Bladder microvascular endothelial cell (primary cell): Measurements from ENCODE around the gene SLC25A26. TPM values are rescaled to one million over a fixed set of nuclear protein-coding genes. Genes with fewer than 3 reads are reported as not detected.

Experiments
- total RNA-seq: library from RNA; depleted of rRNA; stranded (reverse); fragments of >200 nt; gene quantifications from 2 replicates; pipeline ENCODE4 v1.2.3, GENCODE V29; 2014

Gene SLC25A26, protein sequence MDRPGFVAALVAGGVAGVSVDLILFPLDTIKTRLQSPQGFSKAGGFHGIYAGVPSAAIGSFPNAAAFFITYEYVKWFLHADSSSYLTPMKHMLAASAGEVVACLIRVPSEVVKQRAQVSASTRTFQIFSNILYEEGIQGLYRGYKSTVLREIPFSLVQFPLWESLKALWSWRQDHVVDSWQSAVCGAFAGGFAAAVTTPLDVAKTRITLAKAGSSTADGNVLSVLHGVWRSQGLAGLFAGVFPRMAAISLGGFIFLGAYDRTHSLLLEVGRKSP
- 12.6 TPM in 2 replicates for total RNA-seq

GRCh38 chr3:66220602-66221377, at the start of gene SLC25A26:
TSS of gene SLC25A26 (plus strand) at chr3:66221001. CDS start at chr3:66221095, 94 bp downstream.

Other genes starting within 250 kb of the SLC25A26 start
- 42.9 and 106 TPM in 2 replicates for gene MAGI1, start 182.1 kb upstream of the SLC25A26 start, total RNA-seq